ENCODE results near the gene MAFG.

MAFG gene

DNA sequence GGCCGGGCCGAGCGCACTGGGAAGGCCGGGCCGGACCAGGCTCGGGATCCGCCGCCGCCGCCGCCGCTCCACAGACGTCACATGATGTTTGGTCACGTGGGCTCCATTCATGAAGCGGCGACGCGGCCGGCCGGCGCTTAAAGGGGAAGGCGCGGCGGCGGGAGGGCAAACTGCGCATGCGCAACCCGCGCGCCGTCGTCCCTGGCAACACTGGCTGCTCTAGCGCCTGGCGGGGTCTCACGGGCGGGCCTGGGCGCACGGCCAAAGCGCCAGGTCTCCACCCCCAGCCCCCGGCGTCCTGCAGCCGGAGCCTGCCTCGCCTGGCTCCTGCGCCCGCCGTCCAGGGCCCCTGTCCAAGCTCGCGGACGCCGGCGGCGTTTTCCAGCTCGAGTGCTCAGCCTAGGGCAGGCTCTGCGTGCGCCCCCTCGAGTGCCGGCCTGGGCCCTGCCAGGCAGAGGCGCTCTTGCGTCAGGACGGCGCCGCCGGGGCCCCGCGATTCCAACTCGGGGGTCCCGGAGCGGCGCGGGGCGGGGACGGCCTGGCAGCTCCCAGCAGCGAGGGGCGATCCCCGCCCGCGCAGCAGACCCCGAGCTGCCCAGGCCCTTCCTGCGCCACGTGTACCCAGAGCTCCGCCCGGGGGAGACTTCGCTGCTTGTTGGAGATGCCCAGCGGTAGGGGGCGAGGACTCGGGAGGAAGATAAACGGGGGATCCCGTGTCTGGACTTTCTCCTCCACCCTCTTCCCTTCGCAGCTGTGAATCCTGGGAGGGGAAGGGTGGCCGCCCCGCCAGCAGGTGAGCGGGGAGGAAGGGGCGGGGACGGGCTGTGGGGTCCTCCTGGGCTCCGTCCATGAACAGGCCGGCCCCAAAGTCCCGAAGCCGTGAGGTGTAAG, at the start of gene MAFG:
Gene MAFG (minus strand): TSS at position 83 of the 891 bp plus-strand sequence. CDS start 4,550 bp downstream, outside the sequence.
- peak; percentile 91 for DNase-seq

DNA sequence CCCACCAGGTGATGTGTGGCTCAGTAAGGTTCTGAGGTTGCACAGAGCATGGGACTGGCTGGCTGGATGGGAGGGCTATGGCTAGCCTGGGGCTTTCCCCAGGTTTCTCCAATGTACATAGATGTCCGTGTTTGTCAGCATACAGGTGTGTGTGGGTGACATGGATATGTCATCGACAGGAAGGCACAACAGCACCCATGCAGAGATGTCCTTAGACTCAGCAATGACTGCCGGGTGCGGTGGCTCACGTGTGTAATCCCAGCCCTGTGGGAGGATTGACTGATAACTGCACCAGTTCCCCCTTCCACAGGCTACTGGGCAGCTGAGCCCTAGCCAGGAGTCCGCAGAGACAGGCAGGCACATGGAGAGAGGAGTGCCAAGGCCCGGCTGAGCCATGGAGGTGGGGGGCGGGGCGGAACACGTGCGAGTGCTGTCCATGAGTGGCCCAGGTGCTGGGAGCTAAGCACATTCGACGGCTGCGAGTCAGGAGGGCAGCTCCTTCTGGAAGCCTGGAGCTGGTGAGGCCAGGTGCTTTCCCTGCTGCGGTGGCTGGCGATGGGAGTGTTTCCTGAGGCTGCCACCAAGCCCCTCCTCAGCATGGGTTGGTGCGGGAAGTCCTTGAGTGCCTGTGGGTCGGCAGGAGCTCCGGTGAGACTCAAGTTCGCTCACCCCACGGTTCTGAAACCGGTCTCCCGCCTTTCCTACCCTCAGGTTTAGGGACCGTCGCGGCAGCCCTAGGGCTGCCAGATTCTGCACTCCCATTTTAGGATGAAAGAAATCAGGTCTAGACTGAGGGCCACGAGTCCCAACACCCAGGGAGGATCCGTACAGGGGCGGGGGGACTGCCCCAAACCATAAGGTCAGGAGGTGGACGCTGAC, 49.0 kb upstream of the MAFG start:
- no peak for DNase-seq

DNA sequence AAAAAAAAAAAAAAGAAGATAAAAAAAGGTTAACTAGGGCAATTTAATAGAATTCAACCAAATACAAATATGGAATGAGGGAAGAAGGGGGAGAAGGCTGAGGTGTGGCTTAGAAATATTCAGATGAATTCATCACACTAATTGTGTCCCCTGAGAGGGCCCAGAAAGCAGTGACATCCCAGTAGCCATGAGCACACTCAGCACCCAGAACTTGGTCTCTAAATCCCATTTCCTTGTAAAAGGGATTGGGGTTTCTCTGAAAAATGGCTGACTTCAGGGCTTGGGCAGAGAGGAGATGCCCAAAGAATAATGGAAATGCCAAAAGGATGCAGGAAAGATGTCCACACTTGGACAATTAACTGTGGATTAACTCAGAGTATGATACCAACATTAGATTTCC, 45.9 kb upstream of the MAFG start:
- DNase-seq = no peak

DNA sequence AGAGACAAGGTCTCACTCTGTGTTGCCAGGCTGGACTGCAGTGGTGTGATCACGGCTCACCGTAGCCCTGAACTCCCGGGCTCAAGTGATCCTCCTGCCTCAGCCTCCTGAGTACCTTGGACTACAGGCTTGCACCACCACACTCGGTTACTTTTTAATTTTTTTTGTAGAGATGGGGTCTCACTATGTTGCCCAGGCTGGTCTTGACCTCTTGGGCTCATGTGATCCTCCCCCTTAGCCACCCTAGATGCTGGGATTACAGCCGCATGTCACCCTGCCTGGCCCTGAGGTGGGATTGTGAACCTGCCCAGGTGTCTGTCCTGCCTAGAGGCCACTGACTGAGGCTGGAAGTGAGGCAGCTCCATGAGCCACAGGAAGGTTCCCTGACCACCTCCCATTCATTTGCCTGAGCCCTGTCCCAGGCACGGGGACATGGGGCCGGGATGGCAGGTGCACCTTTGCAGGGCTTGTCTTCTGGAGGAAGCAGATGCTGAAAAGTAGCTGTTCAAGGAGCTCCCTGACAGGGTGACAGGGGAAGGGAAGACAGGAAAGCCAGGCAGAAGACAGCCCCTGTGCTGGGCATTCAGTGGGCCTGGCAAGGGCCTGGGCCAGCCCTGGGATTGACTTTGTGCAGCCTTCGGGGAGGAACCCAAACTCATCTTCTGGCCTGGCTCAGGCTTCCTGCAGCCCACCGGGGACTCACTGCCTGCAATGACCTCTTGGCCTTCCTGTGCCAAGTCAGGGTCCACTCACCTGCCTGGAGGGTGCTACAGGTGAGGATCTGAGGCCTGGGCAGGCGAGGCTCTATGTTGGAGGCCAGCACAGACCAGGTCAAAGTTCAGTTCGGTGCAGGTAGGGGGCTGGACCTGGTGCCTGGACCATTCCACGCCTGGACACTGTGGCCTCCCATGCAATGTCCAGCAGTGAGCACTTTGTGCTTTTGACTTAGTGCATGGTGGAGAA, 41.6 kb upstream of the MAFG start:
- no peak for DNase-seq

DNA sequence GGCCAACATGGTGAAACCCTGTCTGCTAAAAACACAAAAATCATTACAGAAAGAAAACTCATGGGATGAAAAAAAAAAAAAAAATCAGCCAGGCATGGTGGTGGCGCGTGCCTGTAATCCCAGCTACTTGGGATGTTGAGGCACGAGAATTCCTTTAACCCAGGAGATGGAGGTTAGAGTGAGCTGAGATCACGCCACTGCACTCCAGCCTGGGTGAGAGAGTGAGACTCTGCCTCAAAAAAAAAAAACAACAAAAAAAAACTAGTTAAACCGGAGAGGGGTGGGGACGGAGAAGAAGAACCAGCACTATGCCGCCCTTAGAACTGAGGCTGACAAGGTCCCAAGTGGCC, 40.8 kb upstream of the MAFG start:
- DNase-seq = no peak

DNA sequence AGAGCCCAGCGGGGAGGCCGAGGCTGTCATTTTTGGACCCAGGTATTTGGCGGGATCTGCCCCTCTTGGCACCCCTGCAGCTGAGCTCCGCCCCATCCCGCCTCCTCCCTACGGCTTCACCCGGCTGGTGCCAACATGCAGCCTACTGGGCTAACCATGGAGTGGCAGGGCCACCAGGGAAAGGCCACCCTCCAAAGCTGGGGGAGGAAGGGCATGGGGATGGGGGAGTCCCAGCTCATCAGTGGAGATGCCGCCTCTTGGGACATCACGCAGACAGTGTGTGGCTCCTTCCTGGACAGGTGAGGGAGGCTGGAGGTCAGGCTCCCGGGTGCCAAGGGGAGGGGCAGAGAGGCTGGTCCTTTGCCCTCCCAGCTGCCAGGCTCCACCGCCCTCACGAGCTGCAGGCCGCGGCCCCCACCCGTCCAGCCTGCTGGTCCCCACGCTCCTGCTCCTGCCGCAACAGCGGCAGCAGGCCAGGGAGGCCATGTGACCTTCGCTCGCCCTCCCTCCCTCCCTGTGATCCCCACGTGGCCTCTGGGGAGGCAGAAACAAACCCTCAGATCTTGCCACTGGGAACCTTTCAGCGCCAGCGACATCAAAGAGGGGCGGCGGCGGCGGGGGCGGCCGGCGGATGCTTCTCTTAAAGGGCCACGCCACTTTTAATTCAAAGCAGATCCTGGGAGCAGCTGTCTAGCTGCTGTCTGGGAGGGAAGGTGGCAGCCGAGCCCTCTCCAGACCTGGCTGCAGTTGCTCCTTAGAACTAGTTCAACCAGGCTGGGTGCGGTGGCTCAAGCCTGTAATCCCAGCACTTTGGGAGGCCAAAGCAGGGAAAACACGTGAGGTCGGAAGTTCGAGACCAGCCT, 40.2 kb upstream of the MAFG start:
- DNase-seq = no peak

DNA sequence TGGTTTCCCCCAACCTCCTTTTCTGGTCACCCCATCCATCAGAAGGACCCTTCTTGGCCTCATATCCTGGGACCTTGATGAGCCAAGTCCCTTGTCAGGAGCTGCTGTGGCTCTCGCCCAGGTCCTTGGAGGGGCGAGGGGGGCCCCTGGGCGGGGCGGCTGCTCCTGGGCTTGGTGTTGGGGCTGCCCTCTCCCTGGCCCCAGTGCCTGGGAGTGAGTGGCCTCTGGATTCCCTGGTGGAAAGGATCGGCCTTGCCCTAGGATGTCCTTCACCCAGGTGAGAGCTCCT, 39.7 kb upstream of the MAFG start:
- DNase-seq = no peak

DNA sequence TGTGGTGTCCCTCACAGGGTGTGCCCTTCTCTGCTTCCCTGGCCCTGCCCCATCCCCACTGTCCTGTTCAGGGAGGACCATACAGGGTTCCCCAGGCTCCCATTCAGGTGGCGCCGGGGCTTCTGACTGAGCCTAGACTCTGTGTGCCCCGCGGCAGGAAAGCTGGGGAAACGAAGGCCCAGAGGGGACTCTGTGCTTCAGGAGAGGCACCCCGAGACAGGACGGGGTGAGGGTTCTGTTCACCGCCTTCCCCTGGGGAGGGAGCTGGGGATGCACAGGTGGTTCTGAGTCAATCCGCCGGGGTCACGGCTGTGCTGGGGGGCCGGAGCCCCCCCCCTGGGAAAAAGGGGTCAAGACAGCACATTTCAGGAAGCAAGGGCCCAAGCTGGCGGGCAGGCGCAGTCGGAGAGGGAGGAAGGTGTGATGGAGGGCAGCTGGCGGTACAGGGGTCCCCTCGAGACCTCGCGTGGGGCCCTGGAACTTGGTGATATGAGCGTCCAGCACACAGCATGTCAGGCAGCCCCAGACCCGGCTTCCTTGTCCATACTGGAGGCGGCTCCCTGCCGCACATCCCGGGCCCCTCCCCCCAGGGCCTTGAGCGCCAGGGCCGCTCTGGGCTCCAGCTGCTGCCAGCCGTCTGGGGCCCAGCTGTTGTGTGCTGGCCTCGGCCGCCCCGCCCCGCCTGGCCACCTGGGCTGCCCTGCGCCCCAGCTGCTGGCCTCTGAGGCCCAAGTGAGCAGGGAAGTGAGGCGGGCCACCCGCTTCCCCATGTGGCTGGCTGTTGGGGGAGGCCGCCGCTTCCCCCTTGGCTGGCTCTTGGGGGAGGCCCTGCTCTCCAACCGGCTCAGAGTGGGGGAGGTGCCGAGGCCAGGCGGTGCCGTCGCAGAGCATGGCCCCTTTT, 39.1 kb upstream of the MAFG start:
- no peak for DNase-seq

DNA sequence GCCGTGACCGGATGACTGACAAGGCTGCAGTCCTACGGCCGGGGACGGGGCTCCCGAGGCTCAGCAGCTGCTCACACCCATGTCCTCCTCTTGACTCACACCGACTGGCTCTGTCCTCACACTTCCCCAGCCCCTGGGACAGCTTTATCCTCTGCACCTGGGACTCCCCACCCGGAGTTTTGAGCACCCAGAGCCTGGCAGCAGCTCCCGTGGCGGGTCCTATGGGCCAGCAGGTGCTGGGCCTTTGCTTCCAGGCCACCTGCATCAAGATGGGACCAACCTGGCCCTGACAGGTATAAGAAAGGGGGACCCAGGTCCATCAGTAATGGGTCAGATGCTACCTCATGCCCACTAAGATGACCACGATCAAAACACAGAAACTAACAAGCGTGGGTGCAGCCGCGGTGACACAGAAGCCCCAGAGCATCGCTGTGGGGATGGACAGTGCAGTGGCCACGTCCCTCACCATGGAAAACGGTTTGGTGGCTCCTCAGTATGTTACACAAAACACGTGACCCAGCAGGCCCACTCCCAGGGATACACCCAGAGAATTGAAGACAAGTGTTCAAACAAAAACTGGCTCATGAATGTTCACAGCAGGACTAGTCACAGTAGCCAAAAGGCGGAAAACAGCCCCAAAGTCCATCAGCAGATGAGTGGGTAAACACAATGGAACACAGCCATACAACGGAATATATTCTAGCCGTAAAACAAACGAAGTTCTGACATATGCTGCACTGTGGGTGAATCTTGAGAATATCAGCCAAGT, 36.7 kb upstream of the MAFG start:
- no peak for DNase-seq

DNA sequence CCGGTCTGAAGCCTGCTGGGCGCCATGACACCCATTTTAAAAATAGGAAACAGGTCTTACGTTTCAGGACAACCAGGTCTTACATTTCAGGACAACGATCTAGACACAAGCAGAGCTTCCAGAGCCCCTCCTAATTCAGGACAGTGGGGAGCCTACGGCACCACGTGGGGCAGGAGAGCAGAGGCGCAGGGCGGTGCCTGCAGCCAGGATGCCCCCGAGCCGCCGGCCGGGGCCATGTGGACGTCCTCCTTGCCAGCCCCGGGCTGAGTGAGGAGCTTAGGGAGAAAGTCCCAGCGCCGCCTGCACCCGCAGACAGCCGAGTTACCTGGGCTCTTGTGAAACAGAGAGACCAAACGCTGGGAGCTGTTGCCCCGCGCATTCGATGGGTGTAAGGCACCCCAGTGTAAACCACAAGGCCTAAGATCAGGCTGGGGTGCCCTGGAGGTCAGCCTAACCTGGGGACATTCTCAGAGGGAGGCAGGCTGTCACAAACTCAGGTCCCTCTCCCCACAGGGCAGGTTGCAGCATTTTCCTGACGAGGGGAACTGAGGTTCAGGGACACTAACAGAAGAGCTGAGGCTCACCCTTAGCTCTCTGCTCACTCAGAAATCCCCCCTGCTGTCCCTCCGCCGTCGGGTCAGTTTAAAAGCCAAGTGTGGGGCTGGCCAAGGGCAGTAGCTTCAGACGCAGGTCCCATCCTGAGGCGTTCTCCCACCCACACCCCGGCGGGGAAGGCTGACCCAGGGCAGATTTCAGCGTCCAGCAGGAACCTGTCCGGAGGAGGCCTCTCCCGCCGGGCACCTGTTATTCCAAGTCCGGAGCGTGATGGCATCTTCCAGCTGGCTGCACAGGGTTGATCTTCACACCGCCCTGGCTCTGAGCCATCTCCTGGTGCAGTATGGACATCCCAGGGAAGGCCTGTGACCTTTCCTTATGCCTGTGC, 35.2 kb upstream of the MAFG start:
- no peak for DNase-seq

DNA sequence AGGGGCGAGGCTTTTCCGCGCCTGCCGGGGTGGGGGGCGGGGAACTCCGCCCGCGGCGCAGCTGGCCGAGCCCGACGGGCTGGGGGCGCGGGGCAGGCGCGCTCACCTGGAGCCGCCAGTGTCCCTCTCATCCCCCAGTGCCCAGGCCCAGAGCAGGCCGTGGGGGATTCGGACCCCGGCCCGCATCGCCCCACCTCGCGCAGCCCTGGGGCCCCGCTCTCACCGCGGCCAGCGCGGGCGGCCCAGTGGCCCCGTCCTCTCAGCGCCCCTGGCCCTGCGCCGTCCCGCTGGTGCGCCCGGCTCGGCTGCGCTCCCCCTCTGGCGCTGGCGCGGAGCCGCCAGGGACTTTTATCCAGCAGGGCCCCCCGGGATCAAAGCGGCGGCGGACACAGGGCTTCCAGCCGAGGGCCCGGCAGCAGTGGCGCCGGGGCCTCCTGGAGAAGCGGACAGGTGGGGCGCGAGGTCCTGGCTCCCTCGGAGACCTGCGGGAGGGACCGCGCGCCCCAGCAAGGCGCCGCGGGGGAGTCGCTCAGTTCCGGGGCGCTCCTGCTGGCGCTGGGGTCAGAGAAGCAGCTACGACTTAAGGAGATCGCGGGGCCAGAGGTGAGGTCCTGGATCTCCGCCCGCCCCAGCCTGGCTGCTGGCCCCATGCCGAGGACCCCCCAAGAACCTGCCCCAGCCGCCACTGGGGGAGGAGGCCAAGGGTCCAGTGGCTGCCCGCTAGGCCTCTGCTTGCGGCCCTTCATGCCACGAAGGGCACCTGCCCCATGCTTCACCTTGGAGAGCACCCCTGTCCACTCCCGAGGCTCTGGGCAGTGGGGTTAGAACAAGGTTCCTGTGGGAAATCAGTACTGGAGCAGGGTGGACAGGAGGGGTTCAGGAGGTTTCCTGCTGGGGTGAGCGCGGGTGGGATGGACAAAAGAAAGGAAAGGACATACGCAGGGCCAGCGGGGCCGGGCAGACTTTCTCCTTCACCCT, 34.3 kb upstream of the MAFG start:
- DNase-seq = no peak

DNA sequence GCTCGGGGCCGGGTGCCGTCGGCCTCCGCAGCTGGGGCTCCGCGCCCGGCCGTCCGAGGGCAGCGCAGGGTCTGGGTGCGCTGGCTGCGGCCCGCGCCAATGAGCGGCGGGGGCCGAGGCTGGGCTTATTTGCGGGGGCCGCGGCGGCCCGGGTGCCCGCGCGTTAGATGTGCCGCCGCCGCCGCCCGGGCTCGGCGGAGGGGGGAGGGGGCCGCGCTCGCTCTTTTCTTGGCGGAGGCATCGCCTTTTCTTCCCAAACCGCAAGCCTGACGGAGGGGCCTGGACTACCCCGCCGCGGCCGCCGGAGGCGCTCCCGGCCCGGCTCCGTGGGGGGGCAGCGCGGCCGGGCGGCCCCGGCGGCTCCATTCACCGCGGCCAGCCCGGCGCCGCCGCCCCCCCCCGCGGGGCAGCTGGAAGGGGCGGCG, 33.6 kb upstream of the MAFG start, which contains the start of gene NOTUM:
Gene NOTUM (minus strand): TSS at position 101 of the 425 bp plus-strand sequence. CDS start 278 bp downstream, outside the sequence.
- DNase-seq = no peak

DNA sequence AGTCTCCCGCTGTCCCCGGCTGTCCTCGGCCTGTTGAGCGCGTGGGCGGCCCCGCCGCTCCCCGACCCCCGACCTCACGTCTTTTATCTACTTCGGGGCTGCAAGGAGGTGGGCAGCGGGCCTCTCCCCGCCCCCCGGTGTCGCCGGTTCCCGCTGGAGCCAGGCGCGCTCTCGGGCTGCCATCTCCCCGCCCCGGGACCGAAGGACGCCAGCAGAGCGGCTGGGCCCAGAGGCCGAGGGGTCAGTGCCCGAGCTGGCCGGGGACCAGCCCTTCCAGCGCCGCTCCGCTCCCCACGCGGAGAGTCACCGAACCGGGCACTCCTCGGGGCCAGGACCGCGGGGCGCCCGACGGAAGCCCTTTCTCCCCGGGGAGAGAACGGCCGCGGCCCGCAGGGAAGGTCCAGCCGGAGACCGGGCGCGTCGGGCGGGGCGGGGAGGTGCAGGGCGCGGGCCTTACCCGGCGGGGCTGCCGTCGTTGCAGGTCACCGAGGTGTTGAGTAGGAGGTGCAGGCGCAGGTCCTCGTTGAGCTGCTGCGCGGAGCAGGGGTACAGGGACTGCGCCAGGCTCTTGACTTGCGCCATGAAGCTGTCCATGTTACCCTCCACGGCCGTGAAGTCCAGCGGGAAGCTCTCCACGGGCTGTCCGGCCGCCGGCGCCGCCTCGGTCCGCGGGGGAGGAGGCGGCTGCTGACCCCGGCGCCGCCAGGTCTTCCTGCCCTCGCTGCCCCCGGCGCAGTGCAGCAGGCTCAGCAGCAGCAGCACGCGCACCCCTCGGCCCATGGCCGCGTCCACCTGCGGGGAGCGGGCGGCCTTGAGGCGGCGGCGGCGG, 32.8 kb upstream of the MAFG start:
- DNase-seq = no peak

DNA sequence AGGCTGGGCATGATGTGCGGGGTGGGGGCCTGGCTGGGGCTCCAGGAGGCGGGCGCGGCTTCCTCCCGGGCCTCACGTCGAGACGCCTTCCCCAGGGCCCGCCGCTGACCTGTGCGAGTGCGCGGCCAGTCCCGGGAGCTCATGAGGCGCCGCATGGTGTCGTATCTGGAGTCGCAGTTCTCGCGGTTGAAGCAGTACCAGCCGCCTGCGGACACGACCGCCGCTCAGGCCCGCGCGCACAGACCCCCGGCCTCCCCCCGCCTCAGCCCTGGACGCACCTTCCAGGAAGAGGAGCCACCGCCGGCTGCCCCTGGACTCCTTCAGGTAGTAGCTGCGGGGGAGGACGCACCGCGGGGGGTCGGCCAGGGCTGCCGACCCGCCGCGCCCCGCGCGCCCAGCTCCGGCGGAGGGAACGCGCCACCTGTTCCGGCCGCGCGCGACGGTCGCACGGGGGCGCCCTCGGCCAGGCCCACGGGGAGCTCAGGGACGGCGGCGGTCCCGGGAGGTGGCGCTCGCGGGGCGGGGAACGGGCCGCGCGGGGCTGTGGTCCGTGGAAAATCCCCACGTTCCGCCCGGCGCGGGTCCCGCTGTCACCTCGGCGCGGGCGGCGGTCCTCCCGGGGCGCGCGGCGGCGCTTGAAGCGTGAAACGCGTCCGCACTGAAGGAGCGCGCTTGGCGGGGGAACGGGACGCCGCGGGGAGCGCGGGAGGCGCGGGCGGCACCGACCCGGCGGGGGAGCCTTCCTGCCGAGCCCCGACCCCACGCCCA, 32.0 kb upstream of the MAFG start:
- peak; percentile 60 for DNase-seq

DNA sequence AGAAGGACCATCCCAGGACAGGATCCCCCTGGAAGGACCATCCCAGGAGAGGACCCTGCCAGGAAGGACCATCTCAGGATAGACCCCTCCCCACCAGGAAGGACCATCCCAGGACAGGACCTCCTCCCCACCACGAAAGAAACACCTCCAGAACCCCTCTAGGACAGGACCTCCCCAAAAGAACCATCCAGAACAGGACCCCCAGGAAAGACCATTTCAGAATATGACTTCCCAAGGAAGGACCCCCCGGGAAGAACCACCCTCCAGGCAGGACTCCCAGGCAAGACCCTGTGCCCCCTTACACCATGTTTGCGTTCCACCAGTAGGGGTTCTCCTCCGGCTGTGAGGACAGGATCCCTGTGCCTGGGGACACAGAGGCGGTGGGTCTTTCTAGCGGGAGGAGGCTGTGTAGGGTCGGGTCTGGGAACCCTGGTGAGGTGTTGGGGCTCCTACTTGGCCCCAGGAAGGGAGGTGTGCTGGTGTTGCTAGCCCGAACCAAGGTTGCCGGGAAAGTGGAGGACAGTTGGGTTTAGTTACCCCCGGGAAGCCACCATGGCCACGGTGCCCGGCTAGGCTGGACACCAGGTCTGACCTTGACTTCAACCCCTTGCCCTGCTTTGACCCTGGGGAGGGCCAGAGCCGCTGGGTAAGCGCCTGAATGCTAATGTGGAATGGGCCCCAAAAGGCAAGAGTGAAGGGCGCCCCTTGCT, 31.3 kb upstream of the MAFG start:
- DNase-seq = no peak
